ENCODE measurements around the gene JUNB.

The JUNB gene

GRCh38 chr19:12791345-12792050 lies at the start of gene JUNB:
JUNB (plus strand) TSS chr19:12791486; CDS start chr19:12791772, 286 bp downstream.
- peak; percentile 89 for DNase-seq

DNA sequence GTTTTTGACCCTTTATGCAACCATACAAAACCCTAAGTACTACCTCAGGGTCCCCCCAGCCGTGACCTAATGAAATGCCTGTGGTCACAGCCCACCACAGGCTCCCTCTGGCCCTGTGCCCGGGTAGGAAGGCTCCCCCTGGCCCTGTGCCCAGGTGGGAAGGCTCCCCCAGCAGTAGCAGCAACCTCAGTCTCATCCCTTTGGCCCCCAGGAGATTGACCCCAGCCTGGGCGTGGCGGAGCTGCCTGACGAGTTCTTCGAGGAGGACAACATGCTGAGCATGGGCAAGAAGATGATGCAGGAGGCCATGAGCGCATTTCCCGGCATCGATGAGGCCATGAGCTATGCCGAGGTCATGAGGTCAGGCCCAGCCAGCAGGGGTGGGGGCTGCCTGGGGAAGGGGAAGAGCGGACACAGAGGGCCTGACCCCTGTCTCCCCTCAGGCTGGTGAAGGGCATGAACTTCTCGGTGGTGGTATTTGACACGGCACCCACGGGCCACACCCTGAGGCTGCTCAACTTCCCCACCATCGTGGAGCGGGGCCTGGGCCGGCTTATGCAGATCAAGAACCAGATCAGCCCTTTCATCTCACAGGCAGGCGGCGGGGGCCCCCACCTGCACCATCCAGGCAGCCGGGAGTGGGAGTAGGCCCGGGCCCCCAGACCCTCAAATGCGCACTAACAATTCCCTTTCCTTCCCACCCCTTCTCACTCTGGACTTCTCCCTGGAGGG lies 46.0 kb upstream of the JUNB start:
- no peak for DNase-seq

DNA sequence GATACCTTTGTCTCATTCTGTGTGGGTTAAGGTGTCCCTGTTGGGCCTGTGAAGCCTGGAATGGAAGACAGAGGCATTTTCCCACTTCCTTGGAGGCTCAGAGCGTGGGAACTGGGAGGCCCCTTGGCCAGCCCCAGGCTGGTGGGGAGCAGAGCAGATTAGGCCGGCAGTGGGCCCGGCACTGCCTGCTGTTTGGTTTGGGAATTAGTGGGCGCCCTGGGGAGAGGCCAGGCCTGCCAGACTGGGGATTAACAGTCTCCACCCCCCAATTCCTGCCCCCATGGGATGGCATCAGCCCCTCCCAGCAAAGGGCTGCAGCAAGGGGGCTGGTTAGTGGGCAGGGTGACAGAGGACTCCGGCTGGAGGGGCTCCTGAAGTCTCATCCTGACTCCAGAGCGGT lies 42.8 kb upstream of the JUNB start:
- no peak for DNase-seq

DNA sequence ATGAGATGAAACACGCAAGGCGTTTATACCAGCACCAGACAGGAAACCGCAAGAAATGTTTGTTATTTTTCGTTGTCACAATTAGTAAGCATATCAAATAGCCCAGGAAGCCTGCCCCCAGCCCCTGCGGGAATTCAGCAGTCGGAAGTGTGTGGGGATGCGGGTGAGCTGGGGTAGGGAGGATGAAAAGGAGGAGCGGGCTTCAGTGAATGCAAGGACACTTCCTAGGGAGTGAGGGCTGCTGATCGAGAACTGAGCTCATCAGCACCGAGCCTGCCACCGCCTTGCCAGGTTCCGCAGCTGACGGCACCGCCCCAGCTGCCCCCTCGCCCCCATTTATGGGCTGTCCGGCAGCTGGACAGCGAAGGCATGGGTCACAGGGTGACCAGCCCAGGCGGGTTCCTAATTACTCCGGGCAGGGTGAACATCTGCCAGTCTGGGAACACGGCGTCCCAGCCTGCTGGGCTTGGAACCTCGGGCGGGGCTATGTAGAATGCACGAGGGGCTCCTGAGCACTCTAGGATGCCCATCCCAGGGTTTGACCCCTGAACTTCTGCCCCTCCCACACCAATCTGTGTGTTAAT lies 41.3 kb upstream of the JUNB start:
- DNase-seq, result no peak

- no peak for DNase-seq
Observed at GRCh38 chr19:12750851-12751250, 40.4 kb upstream of the JUNB start.

- DNase-seq, result no peak
Observed at GRCh38 chr19:12751635-12752034, 39.7 kb upstream of the JUNB start, which contains the start of gene BEST2. BEST2 (plus strand) TSS chr19:12751791; CDS start chr19:12752593, 802 bp downstream.

DNA sequence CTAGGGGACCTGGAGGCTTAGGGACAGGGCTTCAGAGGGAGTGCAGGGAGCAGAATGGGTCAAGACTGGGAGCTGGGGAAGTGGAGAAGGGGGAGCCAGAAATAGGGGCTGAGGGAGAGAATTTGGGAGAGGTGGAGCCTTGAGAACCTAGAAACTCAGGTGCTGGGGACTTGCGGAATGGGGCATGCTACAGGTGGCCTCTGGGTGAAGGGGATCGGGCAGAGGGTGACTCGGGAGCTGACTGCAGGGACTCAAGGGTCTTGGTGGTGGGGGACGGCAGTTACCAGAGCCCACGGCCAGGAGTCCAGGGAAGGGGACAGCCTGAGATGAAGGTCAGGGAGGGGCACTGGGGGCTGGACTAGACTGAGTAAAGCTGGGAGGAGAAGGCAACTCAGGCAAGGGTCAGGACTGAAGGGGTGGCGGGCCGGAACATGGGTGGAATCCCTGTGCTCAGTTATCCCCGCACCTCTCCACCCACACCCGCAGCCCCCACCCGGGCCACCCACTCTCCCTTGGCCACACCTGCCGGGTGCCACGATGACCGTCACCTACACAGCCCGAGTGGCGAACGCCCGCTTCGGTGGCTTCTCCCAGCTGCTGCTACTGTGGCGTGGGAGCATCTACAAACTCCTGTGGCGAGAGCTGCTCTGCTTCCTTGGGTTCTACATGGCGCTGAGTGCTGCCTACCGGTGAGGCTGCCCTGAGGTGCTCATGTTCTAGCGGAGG lies 39.1 kb upstream of the JUNB start:
- DNase-seq, result no peak

DNA sequence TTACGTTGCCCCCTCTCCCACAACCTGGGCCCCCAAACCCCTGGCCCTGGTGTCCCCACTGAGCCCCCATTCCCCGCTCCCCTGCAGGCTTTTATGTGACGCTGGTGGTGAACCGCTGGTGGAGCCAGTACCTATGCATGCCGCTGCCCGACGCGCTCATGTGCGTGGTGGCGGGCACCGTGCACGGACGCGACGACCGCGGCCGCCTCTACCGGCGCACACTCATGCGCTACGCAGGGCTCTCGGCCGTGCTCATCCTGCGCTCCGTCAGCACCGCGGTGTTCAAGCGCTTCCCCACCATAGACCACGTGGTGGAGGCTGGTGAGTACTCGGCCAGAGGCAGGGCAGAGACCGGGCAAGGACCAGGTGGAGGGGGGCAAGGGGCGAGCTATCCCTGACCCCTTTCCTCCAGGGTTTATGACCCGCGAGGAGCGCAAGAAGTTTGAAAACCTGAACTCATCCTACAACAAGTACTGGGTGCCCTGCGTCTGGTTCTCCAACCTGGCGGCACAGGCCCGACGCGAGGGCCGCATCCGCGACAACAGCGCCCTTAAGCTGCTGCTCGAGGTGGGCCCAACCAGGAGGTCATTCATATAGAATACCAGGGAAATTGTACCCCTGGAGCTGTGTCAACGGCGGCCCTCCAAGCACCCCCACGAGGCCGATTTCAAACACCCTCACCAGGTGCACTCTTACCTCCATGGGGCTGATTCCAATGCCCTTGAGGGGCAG lies 36.7 kb upstream of the JUNB start:
- no peak for DNase-seq

DNA sequence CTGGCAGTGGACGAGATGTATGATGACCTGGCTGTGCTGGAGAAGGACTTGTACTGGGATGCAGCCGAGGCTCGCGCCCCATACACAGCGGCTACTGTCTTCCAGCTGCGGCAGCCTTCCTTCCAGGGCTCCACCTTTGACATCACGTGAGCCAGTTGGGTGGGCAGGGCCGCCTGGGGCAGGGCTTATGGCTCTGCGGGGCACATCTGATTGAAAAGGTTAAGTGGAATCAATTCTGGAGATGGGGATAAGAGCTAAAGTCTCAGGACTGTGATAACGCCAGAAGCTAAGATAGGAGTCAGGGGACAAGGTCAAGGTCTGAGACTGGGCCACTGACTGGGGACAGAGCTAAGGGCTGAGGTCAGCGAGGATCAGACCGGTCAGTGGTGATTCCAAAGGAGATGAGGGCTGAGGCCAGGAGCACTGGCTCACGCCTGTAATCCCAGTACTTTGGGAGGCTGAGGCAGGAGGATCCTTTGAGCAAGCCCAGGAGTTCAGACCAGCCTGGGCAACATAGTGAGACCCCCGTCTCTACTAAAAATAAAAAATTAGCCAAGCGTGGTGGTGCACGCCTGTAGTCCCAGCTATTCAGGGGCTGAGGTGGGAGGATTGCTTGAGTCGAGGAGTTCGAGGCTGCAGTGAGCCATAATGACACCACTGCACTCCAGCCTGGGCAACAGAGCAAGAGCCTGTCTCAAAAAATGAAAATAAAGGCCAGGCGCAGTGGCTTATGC lies 35.0 kb upstream of the JUNB start:
- no peak for DNase-seq

- no peak for DNase-seq
Observed at GRCh38 chr19:12757544-12758274, 33.6 kb upstream of the JUNB start.

- no peak for DNase-seq
Observed at GRCh38 chr19:12759686-12760085, 31.6 kb upstream of the JUNB start.

DNA sequence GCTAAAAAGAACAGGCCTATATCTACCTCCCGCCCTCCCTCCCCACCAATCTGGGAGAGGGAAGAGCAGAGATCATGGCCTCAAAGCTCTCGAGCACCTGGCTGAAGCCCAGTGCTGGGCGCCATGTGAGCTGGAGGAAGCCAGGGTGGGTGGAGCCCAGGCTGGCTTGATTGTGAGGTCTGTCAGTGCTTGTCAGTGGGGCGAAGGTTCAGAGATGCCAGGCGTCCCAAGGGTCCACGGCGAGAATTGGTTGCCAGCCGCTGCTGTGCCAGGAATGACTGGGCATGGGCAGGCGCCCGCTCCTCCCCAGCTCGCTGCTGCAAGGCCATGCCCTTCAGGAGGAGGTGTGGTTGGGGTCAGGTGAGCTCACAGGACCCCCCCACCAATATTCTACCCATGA lies 28.2 kb upstream of the JUNB start:
- no peak for DNase-seq

DNA sequence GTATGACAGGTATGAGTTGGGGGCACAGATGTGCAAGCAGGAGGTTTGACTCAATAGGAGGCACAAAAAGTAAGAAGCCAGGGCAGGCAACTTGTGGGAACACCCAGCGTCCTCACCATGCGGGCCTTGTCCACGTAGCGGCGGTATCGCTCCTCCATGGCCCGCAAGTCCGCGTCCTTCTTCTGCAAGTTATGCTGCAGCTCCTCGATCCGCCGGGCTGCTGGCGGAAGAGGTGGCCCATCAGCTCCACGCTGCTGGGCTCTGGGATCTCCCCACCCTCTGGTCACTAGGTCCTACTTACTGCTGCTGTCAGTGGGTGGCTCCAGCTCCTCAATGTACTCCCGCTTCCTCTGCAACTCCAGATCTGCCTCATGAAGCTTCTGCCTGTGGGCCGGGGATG lies 26.6 kb upstream of the JUNB start:
- no peak for DNase-seq

DNA sequence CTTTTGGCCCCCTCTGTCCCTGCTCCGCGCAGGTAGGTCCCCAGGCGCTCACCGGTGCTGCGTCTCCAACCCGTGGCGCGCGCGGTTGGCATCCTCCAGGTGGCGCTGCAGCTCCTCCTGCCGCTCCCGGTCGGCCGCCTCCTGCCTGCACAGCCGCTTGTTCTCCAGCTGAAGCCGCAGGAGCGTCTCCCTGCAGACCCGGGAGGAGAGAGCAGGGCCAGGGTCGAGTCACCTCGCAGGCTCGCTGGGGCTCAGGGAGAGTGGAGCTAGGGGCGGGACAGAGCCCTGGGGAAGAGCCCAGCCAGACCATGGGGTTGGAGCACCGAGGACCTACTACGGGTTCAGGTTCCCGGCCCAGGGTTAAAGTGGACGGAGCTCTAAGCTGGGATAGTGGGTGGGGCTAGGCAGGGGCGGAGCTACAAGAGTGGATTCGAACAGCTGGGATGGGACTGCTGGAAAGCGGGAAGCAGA lies 25.2 kb upstream of the JUNB start:
- DNase-seq, result peak; percentile 69

DNA sequence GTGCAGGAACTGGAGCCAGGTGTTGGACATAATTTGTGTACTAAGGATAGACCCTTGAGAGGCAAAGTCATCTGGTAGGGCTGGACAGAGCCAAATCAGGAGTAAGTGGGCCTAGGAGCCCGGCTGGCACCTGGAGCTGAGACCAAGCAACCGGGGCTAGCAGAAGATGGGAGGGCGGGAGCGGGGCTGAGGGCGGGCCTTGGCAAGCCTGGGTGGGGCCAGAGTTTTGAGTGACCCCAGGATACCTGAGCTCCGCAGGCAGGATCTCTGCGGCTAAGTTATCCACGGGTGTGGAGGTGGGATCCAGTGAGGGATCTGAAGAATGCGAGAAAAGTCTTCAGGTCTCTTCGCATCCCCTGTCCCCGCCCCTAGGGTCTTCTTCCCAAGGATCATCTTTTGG lies 24.1 kb upstream of the JUNB start:
- DNase-seq, result no peak

GRCh38 chr19:12767666-12768065 lies 23.6 kb upstream of the JUNB start:
- DNase-seq, result no peak

GRCh38 chr19:12769689-12770088 lies 21.6 kb upstream of the JUNB start:
- DNase-seq, result no peak

GRCh38 chr19:12770922-12771321 lies 20.4 kb upstream of the JUNB start:
- no peak for DNase-seq

DNA sequence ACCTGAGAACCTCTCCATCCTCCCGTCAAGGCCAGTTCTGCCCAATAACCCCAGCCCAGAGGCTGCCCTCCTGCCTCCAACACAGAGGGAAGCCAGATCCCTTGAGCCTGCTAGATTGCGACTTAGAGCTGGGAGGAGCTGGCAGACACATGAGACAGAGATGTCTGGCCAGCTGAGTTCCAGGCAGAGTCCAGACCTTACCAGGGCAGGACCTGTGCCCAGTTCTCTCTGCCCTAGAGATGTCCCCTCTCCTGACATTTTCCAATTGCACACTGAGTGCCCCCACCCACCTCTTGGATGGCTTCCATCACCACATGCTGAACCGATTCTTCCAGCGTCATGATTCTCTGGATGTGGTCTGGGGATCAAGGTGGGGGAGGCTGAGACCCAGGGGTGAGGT lies 19.0 kb upstream of the JUNB start:
- DNase-seq, result no peak

DNA sequence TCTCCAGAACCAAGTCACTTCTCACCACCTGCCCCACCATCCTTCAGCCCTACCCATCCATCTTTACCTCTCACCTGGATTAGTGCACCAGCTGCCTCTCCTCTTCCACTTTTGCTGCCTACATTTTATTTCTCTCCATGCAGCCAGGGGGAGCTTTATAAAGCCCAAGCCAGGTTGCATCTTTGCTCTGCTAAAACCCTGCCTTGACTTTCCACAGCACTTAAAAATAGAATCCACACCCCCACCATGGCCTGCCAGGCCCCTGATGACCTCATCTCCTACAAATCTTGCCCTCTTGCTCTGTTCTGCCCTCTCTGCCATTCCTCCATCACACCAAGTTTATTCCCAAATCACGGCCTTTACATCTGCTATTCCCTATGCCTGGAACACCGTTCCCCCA lies 17.7 kb upstream of the JUNB start:
- DNase-seq, result no peak

Measured in NCI-H1048 (cell line).